Cardiac muscle cell (in vitro differentiated cells and primary cell): Measurements from ENCODE around the gene ADAMTSL2. TPM values are rescaled to one million over a fixed set of nuclear protein-coding genes. Genes with fewer than 3 reads are reported as not detected.

Experiments
- DNase-seq, 2 donors: peaks; one replicate each; pipeline versions ENCODE4 v3.0.0 to v3.0.0-alpha.2; 2010 to 2017; ENCODE audit warnings: low read depth in 1 of 2, low spot score in 1 of 2
- H3K27ac ChIP-seq: fragments of 200-600 bp; sonication (generic); 2 replicates; pipeline ENCODE4 v1.5.1; 2016
- H3K27me3 ChIP-seq: fragments of 200-600 bp; sonication (generic); 2 replicates; pipeline ENCODE4 v1.6.0; 2016; ENCODE audit warnings: control low read depth
- H3K36me3 ChIP-seq: fragments of 200-600 bp; sonication (generic); 2 replicates; pipeline ENCODE4 v1.5.1; 2016; ENCODE audit warnings: control low read depth
- H3K4me1 ChIP-seq: fragments of 200-600 bp; sonication (generic); 2 replicates; pipeline ENCODE4 v1.8.1; 2017; ENCODE audit warnings: low read depth, mild to moderate bottlenecking, mixed run types
- H3K4me3 ChIP-seq: fragments of 200-600 bp; sonication (generic); 2 replicates; pipeline ENCODE4 v1.5.1; 2016; ENCODE audit warnings: mild to moderate bottlenecking
- H3K9me3 ChIP-seq: fragments of 200-600 bp; sonication (generic); 2 replicates; pipeline ENCODE4 v1.5.1; 2017; ENCODE audit warnings: low read depth, mild to moderate bottlenecking, control low read depth
- CTCF ChIP-seq: IDR thresholded peaks from 2 replicates; pipeline ENCODE4 v1.5.1; 2012; ENCODE audit warnings: low read depth, mild to moderate bottlenecking, low read length
- polyA plus RNA-seq: library from polyadenylated mRNA; unstranded; fragments of >200 nt; fragmentation: Nextera tagmentation; extraction: Ambion mirVana; gene quantifications from 2 replicates; pipeline ENCODE4 v1.2.1, GENCODE V29; 2016
- total RNA-seq: library from RNA; depleted of rRNA; stranded (reverse); fragments of >200 nt; gene quantifications from 2 replicates; pipeline ENCODE4 v1.2.3, GENCODE V29; 2016

ADAMTSL2 gene
- total and polyA plus RNA-seq, 2 experiments from 2014 or later = 18.4 to 27.2 TPM

- Histone ChIP-seq H3K9me3 (no peaks in the 10 kb centered on the region), H3K4me3 (no peak overlapping the region), H3K36me3 (no peaks in the 10 kb centered on the region), H3K27me3 (no peaks in the 10 kb centered on the region), H3K27ac (no peak overlapping the region), H3K4me1 (peaks cover 36% of the 10 kb centered on the region)
- no peak for DNase-seq
- TF ChIP-seq CTCF = no peak
Observed at GRCh38 chr9:133581011-133581410, 46.5 kb downstream of the ADAMTSL2 start.

- no peak for TF ChIP-seq CTCF
- Histone ChIP-seq H3K27ac (no peak overlapping the region), H3K4me1 (peaks cover 36% of the 10 kb centered on the region)
Observed at GRCh38 chr9:133581513-133582343, 47.2 kb downstream of the ADAMTSL2 start.

GRCh38 chr9:133582501-133583045 lies 48.1 kb downstream of the ADAMTSL2 start:
- Histone ChIP-seq H3K9me3 (no peaks in the 10 kb centered on the region), H3K4me1 (peaks cover 36% of the 10 kb centered on the region), H3K27ac (no peak overlapping the region), H3K36me3 (no peaks in the 10 kb centered on the region), H3K27me3 (no peaks in the 10 kb centered on the region), H3K4me3 (no peak overlapping the region)
- TF ChIP-seq CTCF = no peak
- no peak for DNase-seq

More at GRCh38 chr9:133581513-133582343, 47.2 kb downstream of the ADAMTSL2 start:
- peak in 1 of 2 donors; percentile 98 for DNase-seq
- Histone ChIP-seq H3K4me3 (no peak overlapping the region), H3K27me3 (no peaks in the 10 kb centered on the region), H3K36me3 (no peaks in the 10 kb centered on the region), H3K9me3 (no peaks in the 10 kb centered on the region)

- no peak overlapping the region for H3K27ac ChIP-seq
- no peaks in the 10 kb centered on the region for H3K27me3 ChIP-seq
- peaks cover 36% of the 10 kb centered on the region for H3K4me1 ChIP-seq
- H3K9me3 ChIP-seq = no peaks in the 10 kb centered on the region
- H3K4me3 ChIP-seq = no peak overlapping the region
- H3K36me3 ChIP-seq = no peaks in the 10 kb centered on the region
- no peak for DNase-seq
- no peak for TF ChIP-seq CTCF
Observed at GRCh38 chr9:133583111-133583510, 48.6 kb downstream of the ADAMTSL2 start.

GRCh38 chr9:133583586-133583985 lies 49.1 kb downstream of the ADAMTSL2 start:
- H3K27ac ChIP-seq = no peak overlapping the region
- no peaks in the 10 kb centered on the region for H3K27me3 ChIP-seq
- DNase-seq = peak in 1 of 2 donors; percentile 52
- no peaks in the 10 kb centered on the region for H3K9me3 ChIP-seq
- TF ChIP-seq CTCF = no peak
- H3K36me3 ChIP-seq = no peaks in the 10 kb centered on the region
- peaks cover 36% of the 10 kb centered on the region for H3K4me1 ChIP-seq
- H3K4me3 ChIP-seq = no peak overlapping the region
